WI38 (cell line): ENCODE results near the gene MACO1.
"Not testable (repeated sequence)": the region's sequence is repeated elsewhere in the genome, so short reads cannot be mapped to it uniquely, and the experiment has no call there.

Source experiments
- H3K4me3 ChIP-seq: 2 replicates; pipeline ENCODE4 v1.5.1; 2011; ENCODE audit warnings: low read depth, mild to moderate bottlenecking, control low read depth, low read length
- TF ChIP-seq, protein P1 (sequence below): IDR thresholded peaks from 2 replicates; pipeline ENCODE4 v1.5.1; 2012; ENCODE audit warnings: low read depth, mild to moderate bottlenecking, control low read depth, low read length

The MACO1 gene

DNA sequence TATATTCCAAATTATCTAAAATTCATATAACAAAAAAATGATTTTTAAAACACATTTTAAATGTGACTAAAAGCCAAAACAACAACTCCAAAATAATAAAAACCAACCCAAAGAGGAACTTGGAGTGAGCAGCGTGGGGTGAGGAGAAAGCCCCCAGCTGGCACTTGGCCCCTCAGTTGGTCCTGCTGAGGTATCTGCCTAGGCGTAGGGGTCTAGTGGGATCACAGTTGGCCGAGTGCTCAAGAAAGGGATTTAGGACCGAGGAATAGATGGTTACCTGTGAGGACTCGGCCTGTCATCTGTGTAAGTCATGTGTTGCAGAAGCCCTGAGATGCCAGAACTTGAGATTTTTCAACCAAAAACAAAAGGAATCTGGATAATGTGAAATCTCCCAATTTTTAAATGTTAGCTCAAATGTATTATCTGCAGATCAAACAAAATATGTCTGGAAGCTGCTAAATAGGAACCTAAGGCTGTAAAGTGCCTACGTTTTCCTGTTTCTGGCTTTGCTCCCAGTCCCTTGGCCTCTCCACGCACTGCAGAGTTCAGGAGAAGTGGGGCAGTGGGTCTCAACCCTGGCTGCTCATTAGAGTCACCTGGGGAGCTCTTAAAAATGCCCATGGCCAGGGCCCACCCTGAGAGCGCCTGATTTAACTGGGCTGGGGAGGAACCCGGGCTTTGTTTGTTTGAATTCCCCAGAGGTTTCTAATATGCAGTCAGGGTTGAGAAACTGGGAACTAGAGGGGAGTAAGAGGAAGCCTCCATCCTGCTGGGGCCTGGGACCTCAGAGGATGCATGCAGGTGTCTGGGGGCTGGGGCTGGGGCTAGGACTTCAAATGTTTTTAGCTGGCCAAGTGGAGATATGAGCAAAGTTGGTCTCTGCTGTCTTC is 74.3 kb downstream of the MACO1 start:
- H3K4me3 ChIP-seq, result no peak overlapping the region
- TF ChIP-seq, protein P1, sequence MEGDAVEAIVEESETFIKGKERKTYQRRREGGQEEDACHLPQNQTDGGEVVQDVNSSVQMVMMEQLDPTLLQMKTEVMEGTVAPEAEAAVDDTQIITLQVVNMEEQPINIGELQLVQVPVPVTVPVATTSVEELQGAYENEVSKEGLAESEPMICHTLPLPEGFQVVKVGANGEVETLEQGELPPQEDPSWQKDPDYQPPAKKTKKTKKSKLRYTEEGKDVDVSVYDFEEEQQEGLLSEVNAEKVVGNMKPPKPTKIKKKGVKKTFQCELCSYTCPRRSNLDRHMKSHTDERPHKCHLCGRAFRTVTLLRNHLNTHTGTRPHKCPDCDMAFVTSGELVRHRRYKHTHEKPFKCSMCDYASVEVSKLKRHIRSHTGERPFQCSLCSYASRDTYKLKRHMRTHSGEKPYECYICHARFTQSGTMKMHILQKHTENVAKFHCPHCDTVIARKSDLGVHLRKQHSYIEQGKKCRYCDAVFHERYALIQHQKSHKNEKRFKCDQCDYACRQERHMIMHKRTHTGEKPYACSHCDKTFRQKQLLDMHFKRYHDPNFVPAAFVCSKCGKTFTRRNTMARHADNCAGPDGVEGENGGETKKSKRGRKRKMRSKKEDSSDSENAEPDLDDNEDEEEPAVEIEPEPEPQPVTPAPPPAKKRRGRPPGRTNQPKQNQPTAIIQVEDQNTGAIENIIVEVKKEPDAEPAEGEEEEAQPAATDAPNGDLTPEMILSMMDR, result no peak

DNA sequence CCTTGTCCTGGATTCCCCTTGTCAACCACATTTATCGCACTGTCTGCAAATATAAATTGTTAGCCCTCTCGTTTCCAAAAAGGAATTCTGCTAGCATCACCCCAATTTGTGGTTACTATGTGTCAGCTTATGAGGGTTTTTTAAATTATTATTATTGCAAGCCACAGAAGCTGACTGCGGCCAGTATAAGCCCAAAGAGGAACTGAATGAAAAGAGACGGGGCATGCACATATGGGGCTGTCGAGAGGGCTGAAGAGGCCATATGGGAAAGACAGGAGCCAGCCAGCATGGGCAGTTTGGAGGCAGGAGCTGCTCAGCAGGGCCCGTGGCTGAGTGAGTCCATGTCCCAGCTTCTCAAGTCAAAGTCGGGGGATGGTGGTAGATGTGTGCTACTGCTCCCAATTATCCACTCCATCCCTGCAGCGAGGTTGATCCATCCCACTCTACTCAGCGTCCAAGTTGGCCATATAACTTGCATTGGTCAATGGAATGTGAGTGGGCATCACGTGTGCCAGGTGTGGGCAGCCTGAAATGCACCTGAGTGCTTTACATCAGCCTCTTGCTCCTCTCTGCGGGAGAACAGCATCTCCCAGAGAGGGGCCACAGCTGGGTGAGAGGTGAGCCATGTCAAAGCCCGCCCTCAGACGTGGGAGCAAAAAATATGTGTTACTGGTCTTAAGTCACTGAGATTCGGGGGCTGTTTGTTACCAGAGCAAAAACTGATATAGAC is 75.1 kb downstream of the MACO1 start:
- H3K4me3 ChIP-seq, result no peak overlapping the region
- TF ChIP-seq, protein P1, result no peak

DNA sequence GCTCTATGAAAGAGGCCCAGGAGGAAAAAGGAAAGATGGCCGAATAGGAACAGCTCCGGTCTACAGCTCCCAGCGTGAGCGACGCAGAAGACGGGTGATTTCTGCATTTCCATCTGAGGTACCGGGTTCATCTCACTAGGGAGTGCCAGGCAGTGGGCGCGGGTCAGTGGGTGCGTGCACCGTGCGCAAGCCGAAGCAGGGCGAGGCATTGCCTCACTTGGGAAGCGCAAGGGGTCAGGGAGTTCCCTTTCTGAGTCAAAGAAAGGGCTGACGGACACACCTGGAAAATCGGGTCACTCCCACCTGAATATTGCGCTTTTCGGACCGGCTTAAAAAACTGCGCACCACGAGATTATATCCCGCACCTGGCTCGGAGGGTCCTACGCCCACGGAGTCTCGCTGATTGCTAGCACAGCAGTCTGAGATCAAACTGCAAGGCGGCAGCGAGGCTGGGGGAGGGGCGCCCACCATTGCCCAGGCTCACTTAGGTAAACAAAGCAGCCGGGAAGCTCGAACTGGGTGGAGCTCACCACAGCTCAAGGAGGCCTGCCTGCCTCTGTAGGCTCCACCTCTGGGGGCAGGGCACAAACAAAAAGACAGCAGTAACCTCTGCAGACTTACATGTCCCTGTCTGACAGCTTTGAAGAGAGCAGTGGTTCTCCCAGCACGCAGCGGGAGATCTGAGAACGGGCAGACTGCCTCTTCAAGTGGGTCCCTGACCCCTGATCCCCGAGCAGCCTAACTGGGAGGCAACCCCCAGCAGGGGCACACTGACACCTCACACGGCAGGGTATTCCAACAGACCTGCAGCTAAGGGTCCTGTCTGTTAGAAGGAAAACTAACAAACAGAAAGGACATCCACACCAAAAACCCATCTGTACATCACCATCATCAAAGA is 76.1 kb downstream of the MACO1 start:
- not testable (repeated sequence) for H3K4me3 ChIP-seq

DNA sequence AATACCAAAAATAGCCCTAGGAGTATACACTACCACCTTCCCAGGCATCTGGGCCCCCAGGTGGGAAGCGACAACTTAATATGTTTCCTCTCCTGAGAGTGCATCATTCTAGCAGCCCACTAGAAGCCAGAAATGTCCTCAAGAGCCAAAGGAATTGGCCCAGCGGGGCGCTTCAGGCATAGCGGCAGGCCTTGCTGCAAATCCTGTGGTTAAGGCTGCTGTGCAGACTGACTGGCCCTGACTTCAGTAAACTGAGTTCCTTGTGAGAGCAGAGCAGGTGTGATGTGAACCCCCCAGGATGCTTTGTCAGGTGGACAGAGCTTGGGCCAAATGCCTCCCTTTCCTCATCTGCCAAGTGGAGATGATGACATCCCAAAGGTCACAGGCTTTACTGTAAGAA is 83.0 kb downstream of the MACO1 start:
- no peak overlapping the region for H3K4me3 ChIP-seq
- TF ChIP-seq, protein P1, result no peak

DNA sequence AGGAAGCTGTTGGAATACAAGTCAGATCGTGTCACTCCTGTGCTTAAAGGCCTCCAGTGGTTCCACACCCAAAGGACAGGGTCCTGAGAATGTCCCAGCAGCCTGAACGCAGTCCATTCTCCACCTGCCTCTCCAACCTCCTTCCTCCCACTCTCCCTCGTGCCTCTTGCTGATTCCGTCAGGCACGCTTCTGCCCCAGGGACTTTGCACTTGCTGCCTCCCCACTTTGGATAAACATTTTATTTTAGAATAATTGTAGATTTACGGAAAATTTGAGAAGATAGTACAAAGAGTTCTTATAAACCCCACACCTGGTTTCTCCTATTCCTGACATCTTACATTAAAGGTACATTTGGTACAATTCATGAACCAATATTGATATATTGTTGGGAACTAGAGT is 84.3 kb downstream of the MACO1 start:
- no peak overlapping the region for H3K4me3 ChIP-seq
- TF ChIP-seq, protein P1, result no peak

DNA sequence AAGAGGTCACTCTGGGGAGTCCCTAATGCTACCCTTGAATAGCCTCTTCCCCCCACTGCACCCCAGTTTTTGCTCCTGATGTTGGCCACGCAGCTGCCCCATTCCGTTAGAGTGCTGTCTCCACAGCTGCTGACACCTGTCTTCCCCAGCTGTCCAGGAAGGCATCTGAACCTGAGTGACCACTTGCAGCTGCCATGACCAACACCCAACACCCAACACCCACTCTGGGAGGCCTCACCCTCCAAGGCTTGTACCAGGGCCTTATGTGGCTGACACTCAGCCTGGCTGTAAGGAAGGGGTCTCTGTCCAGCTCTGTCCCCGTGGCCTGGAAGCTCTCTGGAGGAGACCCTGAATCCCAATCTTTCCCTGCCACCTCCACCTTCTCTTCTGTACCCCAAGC is 86.0 kb downstream of the MACO1 start:
- H3K4me3 ChIP-seq, result no peak overlapping the region
- TF ChIP-seq, protein P1, result no peak
